B cell (primary cell): Measurements from ENCODE around the gene DOCK1. TPM values are rescaled to one million over a fixed set of nuclear protein-coding genes. Genes with fewer than 3 reads are reported as not detected.

Experiments
- ATAC-seq: fragments of 200-7000 bp; cut with Tn5 transposase; one replicate; pipeline ENCODE4 v1.10.0; 2021; ENCODE audit warnings: low read depth, mild to moderate bottlenecking, moderate number of reproducible peaks, moderate library complexity
- CTCF ChIA-PET: fragments of 350-600 bp; sonication (Branson Sonifier 250); formaldehyde crosslinking; loops from one replicate; lab custom pipeline; 2021; ENCODE audit warnings: antibody characterized with exemption, inconsistent platforms; lab: Charles Lee
- POLR2A ChIA-PET: fragments of 350-600 bp; sonication (Branson Sonifier 250); formaldehyde crosslinking; loops from one replicate; lab custom pipeline; 2021; ENCODE audit warnings: antibody characterized with exemption; lab: Charles Lee
- DNase-seq: peaks from one replicate; pipeline ENCODE4 v3.0.0; 2013
- H2AFZ ChIP-seq: 2 replicates; pipeline ENCODE4 v1.6.1; 2012; ENCODE audit warnings: mild to moderate bottlenecking, low read depth, low read length; ENCODE audit not compliant: insufficient read depth, poor library complexity, severe bottlenecking
- H3K27ac ChIP-seq, 2 donors: 1 replicate in 1 of 2; 2 replicates in 1 of 2; pipeline ENCODE4 v1.5.1; 2012 to 2013; ENCODE audit warnings: low read length in 2 of 2, mild to moderate bottlenecking in 2 of 2, moderate library complexity in 1 of 2
- H3K27me3 ChIP-seq, 4 experiments: fragments of 200-600 bp in 1 of 4; sonication (generic) in 1 of 4; replicated peaks in 1 of 4; 1 replicate in 2 of 4; 2 replicates in 2 of 4; pipeline versions ENCODE4 v1.6.1 to v1.7.0; 2013 to 2016; ENCODE audit warnings: low read length in 3 of 4, mild to moderate bottlenecking in 2 of 4, mixed read lengths in 1 of 4, moderate library complexity in 1 of 4; ENCODE audit not compliant: insufficient read depth in 4 of 4, control insufficient read depth in 3 of 4; ENCODE audit errors: control extremely low read depth in 1 of 4
- H3K36me3 ChIP-seq, 2 experiments: replicated peaks in 1 of 2; 1 replicate in 1 of 2; 2 replicates in 1 of 2; pipeline versions ENCODE4 v1.6.1 to v1.7.1; 2013; ENCODE audit warnings: low read length in 1 of 2; ENCODE audit not compliant: insufficient read depth in 2 of 2, control insufficient read depth in 1 of 2; ENCODE audit errors: control extremely low read depth in 1 of 2, extremely low read depth in 1 of 2
- H3K4me1 ChIP-seq, 2 donors: fragments of 200-600 bp in 1 of 2; sonication (generic) in 1 of 2; 1 replicate in 1 of 2; 2 replicates in 1 of 2; pipeline versions ENCODE4 v1.5.1 to v1.6.1; 2013 to 2017; ENCODE audit warnings: low read length in 2 of 2; ENCODE audit not compliant: control insufficient read depth in 2 of 2, insufficient read depth in 2 of 2
- H3K4me2 ChIP-seq: replicated peaks from 2 replicates; pipeline ENCODE3; 2012; ENCODE audit warnings: mild to moderate bottlenecking, low read depth, low read length; ENCODE audit not compliant: poor library complexity, severe bottlenecking
- H3K4me3 ChIP-seq, 5 experiments: fragments of 200-600 bp in 1 of 5; sonication (generic) in 1 of 5; 1 replicate in 3 of 5; 2 replicates in 2 of 5; pipeline versions ENCODE4 v1.5.1 to v1.7.0; 2011 to 2016; ENCODE audit warnings: low read length in 4 of 5, mild to moderate bottlenecking in 4 of 5, low read depth in 2 of 5, control low read depth in 1 of 5, moderate library complexity in 1 of 5; ENCODE audit not compliant: insufficient read depth in 1 of 5; ENCODE audit errors: control extremely low read depth in 1 of 5, extremely low read depth in 1 of 5
- H3K79me2 ChIP-seq: fragments of 200-600 bp; sonication (generic); one replicate; pipeline ENCODE4 v1.6.0; 2016; ENCODE audit warnings: low read length; ENCODE audit not compliant: control insufficient read depth, insufficient read depth
- H3K9ac ChIP-seq: fragments of 200-600 bp; sonication (generic); 2 replicates; pipeline ENCODE4 v1.6.1; 2017; ENCODE audit warnings: mild to moderate bottlenecking, low read length, moderate library complexity
- H3K9me3 ChIP-seq, 3 donors: one replicate each; pipeline versions ENCODE4 v1.6.1 to v1.7.1; 2013; ENCODE audit warnings: low read length in 2 of 3; ENCODE audit not compliant: control insufficient read depth in 2 of 3, insufficient read depth in 1 of 3; ENCODE audit errors: control extremely low read depth in 1 of 3
- H4K20me1 ChIP-seq: 2 replicates; pipeline ENCODE4 v1.6.0; 2012; ENCODE audit warnings: mild to moderate bottlenecking, low read length; ENCODE audit not compliant: insufficient read depth, control insufficient read depth, poor library complexity, severe bottlenecking
- H3K27ac Mint-ChIP-seq: one replicate; pipeline ENCODE4 v1.8.0; 2021; ENCODE audit warnings: mixed read lengths
- H3K27me3 Mint-ChIP-seq: one replicate; pipeline ENCODE4 v1.8.0; 2021; ENCODE audit warnings: mixed read lengths
- H3K4me1 Mint-ChIP-seq: one replicate; pipeline ENCODE4 v1.8.0; 2021; ENCODE audit warnings: mixed read lengths
- H3K4me3 Mint-ChIP-seq: one replicate; pipeline ENCODE4 v1.8.0; 2021; ENCODE audit warnings: mixed read lengths
- H3K9me3 Mint-ChIP-seq: one replicate; pipeline ENCODE4 v1.8.0; 2022; ENCODE audit warnings: mixed read lengths; ENCODE audit not compliant: insufficient read depth
- CTCF ChIP-seq: fragments of 200-600 bp; IDR thresholded peaks from one replicate; pipeline ENCODE4 v1.8.0; 2022; ENCODE audit warnings: antibody characterized with exemption, mild to moderate bottlenecking
- EZH2 ChIP-seq: IDR thresholded peaks from 2 replicates; pipeline ENCODE4 v1.6.1; 2012; ENCODE audit warnings: borderline replicate concordance, low read depth, mild to moderate bottlenecking, moderate library complexity, low read length; ENCODE audit not compliant: insufficient read depth, poor library complexity, severe bottlenecking
- WGBS: methylation state at CpG from one replicate; pipeline ENCODE4 v1.1.5; 2013; ENCODE audit warnings: missing lambda C conversion rate; ENCODE audit not compliant: insufficient coverage; 5-methylcytosine and 5-hydroxymethylcytosine counted together
- intact Hi-C: fragments of 100-400 bp; cut with micrococcal nuclease; formaldehyde crosslinking; loops from one replicate; pipeline ENCODE4 v1.10.0; 2022
- polyA plus RNA-seq: library from polyadenylated mRNA; depleted of rRNA; stranded (reverse); fragments of >200 nt; gene quantifications from 2 replicates; pipeline ENCODE4 v1.2.3, GENCODE V29; 2012
- total RNA-seq, 2 donors: library from RNA; stranded (reverse); fragments of 120-200 nt in 1 of 2; gene quantifications; 1 replicate in 1 of 2; 2 replicates in 1 of 2; pipeline versions ENCODE4 v1.2.3 to v1.2.4, GENCODE V29; 2013 to 2022

DOCK1 gene
- total and polyA plus RNA-seq, 2 donors (not counting 1 experiment from before 2014, with no cell fraction given), result not detected

- Histone ChIP-seq H3K4me2 (no peak overlapping the region), H3K27me3 (no peaks in the 10 kb centered on the region), H2AFZ (no peak overlapping the region), H3K9me3 (no peaks in the 10 kb centered on the region), H3K9ac (no peak overlapping the region), H3K27ac (no peak overlapping the region), H3K4me3 (no peak overlapping the region), H4K20me1 (no peaks in the 10 kb centered on the region), H3K4me1 (no peaks in the 10 kb centered on the region), H3K79me2 (no peaks in the 10 kb centered on the region), H3K36me3 (no peaks in the 10 kb centered on the region)
- TF ChIP-seq CTCF, result no peak
- no peak for TF ChIP-seq EZH2
- intact Hi-C loops, result no loop called here
- H3K27me3 Mint-ChIP-seq, result no peaks in the 10 kb centered on the region
- DNase-seq, result no peak
- no peak overlapping the region for H3K27ac Mint-ChIP-seq
- WGBS, result 98% methylated on average over 8 of the region's 8 CpGs
- CTCF ChIA-PET, result no interaction called here
- POLR2A ChIA-PET, result no interaction called here
- no peak for ATAC-seq
- no peaks in the 10 kb centered on the region for H3K4me1 Mint-ChIP-seq
- no peak overlapping the region for H3K4me3 Mint-ChIP-seq
- H3K9me3 Mint-ChIP-seq, result peaks cover 3% of the 10 kb centered on the region
These were observed 139.0 kb downstream of the DOCK1 start for GRCh38 chr10:127044186-127044585.

GRCh38 chr10:127046975-127047877, 142.0 kb downstream of the DOCK1 start:
- H3K27me3 ChIP-seq, result no peaks in the 10 kb centered on the region
- H3K9me3 Mint-ChIP-seq, result no peaks in the 10 kb centered on the region
- no peaks in the 10 kb centered on the region for H3K79me2 ChIP-seq
- POLR2A ChIA-PET, result no interaction called here
- no peaks in the 10 kb centered on the region for H3K4me1 Mint-ChIP-seq
- intact Hi-C loops, result no loop called here
- no peaks in the 10 kb centered on the region for H3K36me3 ChIP-seq
- no peaks in the 10 kb centered on the region for H3K9me3 ChIP-seq
- H3K4me3 Mint-ChIP-seq, result no peak overlapping the region
- no peak overlapping the region for H3K27ac ChIP-seq
- H3K27ac Mint-ChIP-seq, result no peak overlapping the region
- H3K9ac ChIP-seq, result no peak overlapping the region
- H3K4me3 ChIP-seq, result no peak overlapping the region
- DNase-seq, result no peak
- 98% methylated on average over 4 of the region's 7 CpGs for WGBS
- no peak overlapping the region for H3K4me2 ChIP-seq
- TF ChIP-seq EZH2 (no peak), CTCF (no peak)
- no peaks in the 10 kb centered on the region for H3K27me3 Mint-ChIP-seq
- H2AFZ ChIP-seq, result no peak overlapping the region
- no peak for ATAC-seq
- H4K20me1 ChIP-seq, result no peaks in the 10 kb centered on the region
- H3K4me1 ChIP-seq, result no peaks in the 10 kb centered on the region
- CTCF ChIA-PET, result no interaction called here
